Activated CD8-positive, alpha-beta memory T cell treated with anti-CD3 and anti-CD28 coated beads, Interleukin-2, amount 50 U/mL, for 4 hours (primary cell): ENCODE data around the gene DEPDC1B.
"Not testable (repeated sequence)": the region's sequence is repeated elsewhere in the genome, so short reads cannot be mapped to it uniquely, and the experiment has no call there.

Experiments used
- DNase-seq: peaks from one replicate; pipeline ENCODE4 v3.0.0-alpha.2; 2020

Gene DEPDC1B

DNA sequence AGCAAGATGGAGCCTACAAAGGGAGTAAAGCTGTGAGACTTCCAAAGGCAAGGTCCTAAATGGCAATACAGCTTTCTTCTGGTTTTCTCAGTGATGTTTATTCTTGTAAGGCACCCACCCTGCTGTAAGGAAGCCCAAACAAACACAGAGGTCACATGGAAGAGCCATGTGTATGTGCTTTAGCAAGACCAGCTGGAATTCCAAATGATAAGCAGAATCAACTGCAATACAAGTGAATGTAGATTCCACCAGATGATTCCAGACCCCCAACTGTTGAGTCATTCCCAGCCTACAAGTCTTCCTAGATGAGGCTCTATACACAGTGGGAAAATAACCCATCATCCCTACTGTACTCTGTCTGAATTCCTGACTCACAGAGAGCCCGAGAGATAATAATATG is 122.8 kb downstream of the DEPDC1B start:
- no peak for DNase-seq

- DNase-seq = no peak
These were observed 123.5 kb downstream of the DEPDC1B start for GRCh38 chr5:60576425-60576824.

GRCh38 chr5:60568646-60569045 is 131.3 kb downstream of the DEPDC1B start:
- DNase-seq = no peak

- no peak for DNase-seq
These were observed 136.2 kb downstream of the DEPDC1B start for GRCh38 chr5:60563696-60564324.

DNA sequence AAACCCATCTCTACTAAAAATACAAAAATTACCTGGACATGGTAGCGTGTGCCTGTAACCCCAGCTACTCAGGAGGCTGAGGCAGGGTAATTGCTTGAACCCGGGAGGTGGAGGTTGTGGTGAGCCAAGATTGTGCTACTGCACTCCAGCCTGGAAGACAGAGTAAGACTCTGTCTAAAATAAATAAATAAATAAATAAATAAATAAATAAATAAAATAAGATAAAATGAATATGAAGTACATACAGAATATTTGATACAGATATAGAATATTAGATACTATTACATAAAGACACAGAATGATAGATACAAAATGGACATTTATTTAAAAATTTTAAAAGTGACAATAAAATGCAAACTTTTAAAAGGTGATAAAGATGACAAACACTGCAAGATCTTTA is 146.7 kb downstream of the DEPDC1B start:
- not testable (repeated sequence) for DNase-seq

DNA sequence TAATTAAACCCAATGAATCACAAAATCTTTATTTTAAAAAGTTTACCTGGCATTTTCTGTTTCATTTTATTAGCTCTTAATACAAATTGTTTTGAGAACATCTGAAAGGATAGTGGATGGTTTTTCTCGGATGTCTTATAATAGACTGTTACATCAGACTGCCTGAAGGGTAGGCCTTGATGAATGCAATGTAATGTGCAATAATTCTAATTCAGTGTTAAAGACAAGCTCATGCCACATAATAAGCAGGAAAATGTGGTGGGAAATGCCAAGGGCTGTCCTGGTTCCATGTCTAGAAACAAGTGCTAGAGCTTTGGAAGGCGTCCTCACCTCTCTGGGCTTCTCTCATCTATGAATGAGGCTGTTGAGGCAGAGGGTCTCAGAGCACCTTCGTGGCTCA is 148.1 kb downstream of the DEPDC1B start:
- DNase-seq = no peak

- DNase-seq = no peak
These were observed 148.7 kb downstream of the DEPDC1B start for GRCh38 chr5:60551250-60551649.

GRCh38 chr5:60550311-60550710 is 149.7 kb downstream of the DEPDC1B start:
- DNase-seq = no peak

- no peak for DNase-seq
These were observed 150.1 kb downstream of the DEPDC1B start for GRCh38 chr5:60549841-60550240.
